ENCODE results near the gene SAMD8.

DNA sequence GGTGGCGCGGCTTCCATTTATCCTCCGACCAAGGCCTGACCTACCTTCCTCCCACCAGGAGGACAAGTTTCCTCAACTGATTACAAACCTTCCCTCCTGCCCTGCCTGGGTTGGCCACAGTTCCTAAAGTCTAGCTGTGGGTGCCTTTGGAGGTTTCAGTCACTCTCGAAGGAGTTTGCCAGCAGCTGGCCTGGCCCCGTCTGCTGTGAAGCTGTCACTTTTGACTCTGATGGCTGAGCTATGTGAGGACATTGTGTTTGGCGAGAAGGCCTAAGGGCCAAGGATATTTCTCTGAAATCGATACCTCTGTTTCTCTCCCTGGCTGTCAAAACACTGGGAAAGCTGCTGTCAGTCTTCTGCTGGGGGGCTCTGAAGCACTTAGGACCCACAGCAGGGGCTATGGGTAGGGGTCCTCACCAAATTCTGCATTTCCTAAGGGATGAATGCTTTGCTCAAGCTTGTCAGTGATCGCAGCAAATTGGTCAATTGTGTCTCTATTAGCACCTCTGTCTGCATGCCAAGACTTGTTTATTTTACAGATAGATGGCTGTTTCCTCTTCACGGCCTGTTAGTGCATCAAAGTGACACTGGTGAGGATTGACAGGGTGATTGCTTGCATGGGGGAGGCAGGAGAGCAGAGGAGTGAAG, 31.9 kb upstream of the SAMD8 start:
- TF ChIP-seq, protein P1, sequence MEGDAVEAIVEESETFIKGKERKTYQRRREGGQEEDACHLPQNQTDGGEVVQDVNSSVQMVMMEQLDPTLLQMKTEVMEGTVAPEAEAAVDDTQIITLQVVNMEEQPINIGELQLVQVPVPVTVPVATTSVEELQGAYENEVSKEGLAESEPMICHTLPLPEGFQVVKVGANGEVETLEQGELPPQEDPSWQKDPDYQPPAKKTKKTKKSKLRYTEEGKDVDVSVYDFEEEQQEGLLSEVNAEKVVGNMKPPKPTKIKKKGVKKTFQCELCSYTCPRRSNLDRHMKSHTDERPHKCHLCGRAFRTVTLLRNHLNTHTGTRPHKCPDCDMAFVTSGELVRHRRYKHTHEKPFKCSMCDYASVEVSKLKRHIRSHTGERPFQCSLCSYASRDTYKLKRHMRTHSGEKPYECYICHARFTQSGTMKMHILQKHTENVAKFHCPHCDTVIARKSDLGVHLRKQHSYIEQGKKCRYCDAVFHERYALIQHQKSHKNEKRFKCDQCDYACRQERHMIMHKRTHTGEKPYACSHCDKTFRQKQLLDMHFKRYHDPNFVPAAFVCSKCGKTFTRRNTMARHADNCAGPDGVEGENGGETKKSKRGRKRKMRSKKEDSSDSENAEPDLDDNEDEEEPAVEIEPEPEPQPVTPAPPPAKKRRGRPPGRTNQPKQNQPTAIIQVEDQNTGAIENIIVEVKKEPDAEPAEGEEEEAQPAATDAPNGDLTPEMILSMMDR (IDR thresholded peaks at IDR 0.05): no peak
- TF ChIP-seq EP300 (IDR thresholded peaks at IDR 0.05): no peak
- TF ChIP-seq POLR2A (IDR thresholded peaks at IDR 0.05): no peak

Measured in sigmoid colon (tissue), 4 donors.